ENCODE results near the gene HESX1. TPM values are rescaled to one million over a fixed set of nuclear protein-coding genes. Genes with fewer than 3 reads are reported as not detected.
A peak's percentile ranks its signal among the peaks of the same experiment; 100 is the strongest.

HESX1 gene
- total and polyA plus RNA-seq, 2 of the 13 experiments (the other 11 are each of a cell fraction or from before 2014, with no cell fraction given), result 0.57 to 0.75 TPM

DNA sequence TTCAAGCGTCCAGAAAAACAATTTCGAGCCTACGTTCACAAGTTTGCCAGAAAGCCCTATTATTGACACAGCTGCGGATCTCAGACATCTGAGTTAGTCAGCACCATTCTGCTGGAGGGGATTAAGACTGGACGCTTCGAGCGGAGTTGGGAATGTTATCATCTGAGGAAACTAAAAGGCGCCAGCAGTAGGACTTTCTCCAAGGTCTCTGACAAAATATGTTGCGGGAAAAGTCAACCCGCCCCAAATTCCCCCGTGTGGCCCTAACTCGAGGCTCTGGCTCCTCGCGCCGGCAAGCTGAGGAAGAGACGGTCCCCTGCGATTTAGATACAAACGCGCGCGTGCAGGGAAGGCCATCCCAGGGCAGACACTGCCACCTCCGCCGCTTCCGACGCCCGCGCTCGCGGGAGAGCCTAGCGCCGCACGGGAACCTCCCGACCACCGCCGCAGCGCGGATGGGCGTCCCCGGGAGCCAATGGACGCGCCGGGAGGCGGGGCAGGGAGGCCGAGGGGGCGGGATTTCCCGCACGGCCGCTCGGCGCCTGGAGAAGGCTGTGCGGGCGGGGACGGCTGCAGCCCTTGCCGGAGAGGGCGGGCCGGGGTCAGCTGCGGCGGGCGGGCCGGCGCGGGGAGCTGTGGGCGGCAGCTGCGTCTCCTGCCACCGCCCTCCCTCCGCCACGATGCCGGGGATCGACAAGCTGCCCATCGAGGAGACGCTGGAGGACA lies 27.6 kb upstream of the HESX1 start, which contains the start of gene APPL1 (continued):
- TF ChIP-seq, protein P1, sequence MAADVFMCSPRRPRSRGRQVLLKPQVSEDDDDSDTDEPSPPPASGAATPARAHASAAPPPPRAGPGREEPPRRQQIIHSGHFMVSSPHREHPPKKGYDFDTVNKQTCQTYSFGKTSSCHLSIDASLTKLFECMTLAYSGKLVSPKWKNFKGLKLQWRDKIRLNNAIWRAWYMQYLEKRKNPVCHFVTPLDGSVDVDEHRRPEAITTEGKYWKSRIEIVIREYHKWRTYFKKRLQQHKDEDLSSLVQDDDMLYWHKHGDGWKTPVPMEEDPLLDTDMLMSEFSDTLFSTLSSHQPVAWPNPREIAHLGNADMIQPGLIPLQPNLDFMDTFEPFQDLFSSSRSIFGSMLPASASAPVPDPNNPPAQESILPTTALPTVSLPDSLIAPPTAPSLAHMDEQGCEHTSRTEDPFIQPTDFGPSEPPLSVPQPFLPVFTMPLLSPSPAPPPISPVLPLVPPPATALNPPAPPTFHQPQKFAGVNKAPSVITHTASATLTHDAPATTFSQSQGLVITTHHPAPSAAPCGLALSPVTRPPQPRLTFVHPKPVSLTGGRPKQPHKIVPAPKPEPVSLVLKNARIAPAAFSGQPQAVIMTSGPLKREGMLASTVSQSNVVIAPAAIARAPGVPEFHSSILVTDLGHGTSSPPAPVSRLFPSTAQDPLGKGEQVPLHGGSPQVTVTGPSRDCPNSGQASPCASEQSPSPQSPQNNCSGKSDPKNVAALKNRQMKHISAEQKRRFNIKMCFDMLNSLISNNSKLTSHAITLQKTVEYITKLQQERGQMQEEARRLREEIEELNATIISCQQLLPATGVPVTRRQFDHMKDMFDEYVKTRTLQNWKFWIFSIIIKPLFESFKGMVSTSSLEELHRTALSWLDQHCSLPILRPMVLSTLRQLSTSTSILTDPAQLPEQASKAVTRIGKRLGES (CRISPR knock-in tag; IDR thresholded peaks at IDR 0.05; ENCODE audit: borderline replicate concordance), result no peak
- TF ChIP-seq IKZF1 (IDR thresholded peaks at IDR 0.05), result no peak
- no peak for TF ChIP-seq ZNF260 (CRISPR knock-in tag; IDR thresholded peaks at IDR 0.05; ENCODE audit: borderline replicate concordance, low read depth)
- 0 out of 2 replicates have a peak, but pooled peaks have one; percentile 38 for TF ChIP-seq TEF (CRISPR knock-in tag; IDR thresholded peaks at IDR 0.05)
- TF ChIP-seq, protein P2, sequence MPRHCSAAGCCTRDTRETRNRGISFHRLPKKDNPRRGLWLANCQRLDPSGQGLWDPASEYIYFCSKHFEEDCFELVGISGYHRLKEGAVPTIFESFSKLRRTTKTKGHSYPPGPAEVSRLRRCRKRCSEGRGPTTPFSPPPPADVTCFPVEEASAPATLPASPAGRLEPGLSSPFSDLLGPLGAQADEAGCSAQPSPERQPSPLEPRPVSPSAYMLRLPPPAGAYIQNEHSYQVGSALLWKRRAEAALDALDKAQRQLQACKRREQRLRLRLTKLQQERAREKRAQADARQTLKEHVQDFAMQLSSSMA (CRISPR knock-in tag; IDR thresholded peaks at IDR 0.05), result peak; percentile 39; the same call in 1 of the 2 replicates
- peak; percentile 67 for TF ChIP-seq ZMYM4 (CRISPR knock-in tag; IDR thresholded peaks at IDR 0.05)
- TF ChIP-seq MYPOP (CRISPR knock-in tag; IDR thresholded peaks at IDR 0.05), result peak; percentile 86; the same call in 1 of the 2 replicates
- TF ChIP-seq REST (IDR thresholded peaks at IDR 0.05; ENCODE audit: borderline replicate concordance in 1 of 2, low read depth in 1 of 2, low read length in 2 of 2), result peak in 1 of 2 experiments; percentile 32; a peak in 1 of 4 replicates
- no peak for TF ChIP-seq ZZZ3 (CRISPR knock-in tag; IDR thresholded peaks at IDR 0.05; ENCODE audit: borderline replicate concordance)
- no peak for TF ChIP-seq FOXK1 (CRISPR knock-in tag; IDR thresholded peaks at IDR 0.05; ENCODE audit: borderline replicate concordance, low read depth)
- TF ChIP-seq ZNF12 (CRISPR knock-in tag; IDR thresholded peaks at IDR 0.05), result peak; percentile 38; the same call in 1 of the 2 replicates
- TF ChIP-seq ZNF891 (CRISPR knock-in tag; IDR thresholded peaks at IDR 0.05), result 0 out of 2 replicates have a peak, but pooled peaks have one; percentile 57
- no peak for TF ChIP-seq ZNF850 (CRISPR knock-in tag; conservative IDR thresholded peaks at IDR 0.05)
- TF ChIP-seq, protein P3, sequence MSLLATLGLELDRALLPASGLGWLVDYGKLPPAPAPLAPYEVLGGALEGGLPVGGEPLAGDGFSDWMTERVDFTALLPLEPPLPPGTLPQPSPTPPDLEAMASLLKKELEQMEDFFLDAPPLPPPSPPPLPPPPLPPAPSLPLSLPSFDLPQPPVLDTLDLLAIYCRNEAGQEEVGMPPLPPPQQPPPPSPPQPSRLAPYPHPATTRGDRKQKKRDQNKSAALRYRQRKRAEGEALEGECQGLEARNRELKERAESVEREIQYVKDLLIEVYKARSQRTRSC (CRISPR knock-in tag; IDR thresholded peaks at IDR 0.05; ENCODE audit: low read depth), result peak; percentile 41; the same call in 1 of the 2 replicates
- TF ChIP-seq MYNN (CRISPR knock-in tag; IDR thresholded peaks at IDR 0.05; ENCODE audit: low read depth), result no peak
- peak; percentile 92 for TF ChIP-seq TFDP1 (CRISPR knock-in tag; IDR thresholded peaks at IDR 0.05; ENCODE audit: borderline replicate concordance)
